HG02943 (cell line): ENCODE data around the gene DENND6B.

Experiments used
- ATAC-seq: cut with Tn5 transposase; IDR thresholded peaks from one replicate; pipeline ENCODE4 v1.9.1; 2021; ENCODE audit warnings: mild to moderate bottlenecking, low read depth, moderate library complexity; ENCODE audit not compliant: unreplicated experiment

Gene DENND6B

GRCh38 chr22:50316114-50317065 is 10.4 kb downstream of the DENND6B start:
- ATAC-seq, result no peak

DNA sequence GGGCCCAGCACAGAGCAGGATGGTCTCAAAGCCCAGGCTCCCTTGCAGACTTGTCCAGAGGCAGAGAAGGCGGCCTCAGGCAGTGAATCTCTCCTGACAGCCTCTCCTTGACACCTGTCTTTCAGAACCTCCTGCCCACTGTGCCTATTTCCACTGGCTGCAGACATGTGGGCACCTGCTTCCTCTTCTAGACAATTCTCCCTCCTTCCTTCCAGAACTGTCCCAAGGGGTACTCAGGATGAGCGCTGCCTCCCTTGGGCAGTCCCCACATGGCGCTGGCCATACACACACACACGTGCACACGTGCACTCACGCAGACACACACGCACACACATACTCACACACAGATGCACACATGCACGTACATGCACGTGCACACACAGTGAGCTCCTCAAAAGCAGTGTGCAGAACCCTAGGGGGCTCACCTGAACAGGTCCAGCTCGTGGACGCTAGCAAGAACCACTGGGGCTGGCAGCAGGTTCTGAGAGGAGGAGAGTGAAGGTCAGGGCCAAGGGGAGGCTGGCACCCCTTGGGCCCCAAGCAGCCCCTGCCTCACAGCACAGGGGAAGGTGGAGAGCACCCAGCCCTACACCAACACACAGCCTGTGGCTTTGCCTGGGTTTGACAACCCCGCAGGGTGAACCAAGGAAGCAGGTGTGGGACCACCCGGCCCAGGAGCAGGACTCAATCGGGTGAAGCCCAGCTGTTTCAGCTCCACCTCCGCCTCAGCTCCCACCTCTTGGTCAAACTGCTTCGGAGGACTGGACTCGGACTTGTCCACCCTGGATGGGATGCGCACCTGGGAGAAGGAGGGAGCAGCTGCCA is 11.3 kb downstream of the DENND6B start:
- ATAC-seq, result no peak

- peak; percentile 69 for ATAC-seq
These were observed 12.1 kb downstream of the DENND6B start for GRCh38 chr22:50314455-50315288.

GRCh38 chr22:50314081-50314454 is 12.7 kb downstream of the DENND6B start:
- peak; percentile 8 for ATAC-seq

DNA sequence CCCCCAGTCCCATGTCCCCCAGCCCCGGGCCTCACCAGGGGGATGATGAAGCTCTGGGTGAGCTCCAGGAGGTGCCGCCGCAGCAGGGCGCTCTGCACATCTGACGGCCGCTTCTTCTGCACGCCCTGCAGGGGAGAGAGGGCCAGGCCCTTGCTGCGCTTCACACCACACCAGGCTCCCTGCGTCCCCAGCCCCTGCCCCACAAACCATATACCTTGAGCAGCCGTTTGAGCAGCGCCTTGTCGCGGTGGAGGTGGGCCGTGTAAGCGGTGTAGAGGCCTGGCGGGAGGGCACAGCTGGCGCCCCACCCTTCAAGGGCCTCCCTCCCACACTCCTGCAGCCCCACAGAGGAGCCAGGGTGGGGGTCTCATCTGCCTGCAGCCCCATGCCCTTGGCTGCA is 13.2 kb downstream of the DENND6B start:
- no peak for ATAC-seq

DNA sequence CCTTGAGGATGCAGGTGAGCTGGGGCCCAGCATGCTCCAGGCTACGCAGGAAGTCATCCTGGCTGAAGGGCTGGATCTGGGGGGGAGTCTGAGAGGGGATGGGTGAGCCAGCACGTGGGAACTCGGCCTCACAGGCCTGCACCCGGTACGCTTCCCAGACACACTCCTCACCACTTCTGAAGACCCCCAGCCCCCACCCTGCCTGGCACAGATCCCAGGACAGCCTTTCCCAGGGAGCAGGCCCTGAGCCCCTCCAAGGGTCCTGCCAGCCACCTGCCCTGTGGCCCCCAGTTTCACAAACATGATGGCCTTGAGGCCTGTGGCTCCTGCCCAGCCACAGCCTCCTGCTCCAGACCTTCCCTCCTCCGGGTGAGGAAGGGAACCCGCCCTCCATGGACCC is 13.8 kb downstream of the DENND6B start:
- no peak for ATAC-seq

DNA sequence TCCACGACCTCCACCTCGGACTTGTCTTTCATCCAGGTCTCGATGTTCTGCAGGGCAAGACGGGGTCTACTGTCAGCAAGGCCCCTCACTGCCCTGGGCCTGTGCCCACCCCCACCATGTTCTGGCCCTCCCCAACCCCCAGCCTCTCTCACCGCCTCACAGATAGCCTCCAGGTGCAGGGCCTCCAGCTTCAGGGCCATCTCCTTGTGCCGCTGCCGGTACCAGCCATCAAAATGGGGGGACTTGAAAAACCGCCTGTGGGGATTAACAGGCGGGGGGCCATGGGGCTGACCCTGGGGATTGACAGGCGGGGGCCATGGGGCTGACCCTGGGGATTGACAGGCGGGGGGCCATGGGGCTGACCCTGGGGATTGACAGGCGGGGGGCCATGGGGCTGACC is 14.4 kb downstream of the DENND6B start:
- no peak for ATAC-seq

- ATAC-seq, result no peak
These were observed 15.0 kb downstream of the DENND6B start for GRCh38 chr22:50311606-50312351.

DNA sequence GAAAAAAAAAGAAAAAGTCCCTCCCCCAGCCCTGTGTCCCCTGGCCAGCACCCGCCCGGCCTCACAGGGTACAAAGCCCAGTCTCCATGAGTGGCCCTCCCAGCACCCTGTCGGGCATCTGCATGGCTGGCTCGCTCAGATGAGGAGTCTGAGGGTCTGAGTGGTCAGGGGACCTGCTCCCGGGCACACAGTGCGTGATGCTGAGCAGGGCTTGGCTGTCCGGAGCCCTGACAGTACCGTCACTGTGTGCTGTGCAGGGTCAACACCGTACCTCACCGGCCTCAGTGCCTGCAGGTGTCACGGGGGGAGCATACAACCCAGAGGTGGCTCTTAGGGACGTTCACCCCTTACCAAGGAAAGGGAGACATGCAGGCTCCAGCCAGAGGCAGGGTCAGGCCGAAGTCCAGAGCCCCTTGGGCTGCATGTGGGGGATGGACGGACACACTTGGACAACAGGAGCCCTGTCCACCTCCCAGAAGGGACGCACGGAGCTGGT is 15.8 kb downstream of the DENND6B start:
- ATAC-seq, result no peak

GRCh38 chr22:50310031-50310722 is 16.6 kb downstream of the DENND6B start:
- ATAC-seq, result no peak

- ATAC-seq, result no peak
These were observed 17.2 kb downstream of the DENND6B start for GRCh38 chr22:50309601-50309991.

DNA sequence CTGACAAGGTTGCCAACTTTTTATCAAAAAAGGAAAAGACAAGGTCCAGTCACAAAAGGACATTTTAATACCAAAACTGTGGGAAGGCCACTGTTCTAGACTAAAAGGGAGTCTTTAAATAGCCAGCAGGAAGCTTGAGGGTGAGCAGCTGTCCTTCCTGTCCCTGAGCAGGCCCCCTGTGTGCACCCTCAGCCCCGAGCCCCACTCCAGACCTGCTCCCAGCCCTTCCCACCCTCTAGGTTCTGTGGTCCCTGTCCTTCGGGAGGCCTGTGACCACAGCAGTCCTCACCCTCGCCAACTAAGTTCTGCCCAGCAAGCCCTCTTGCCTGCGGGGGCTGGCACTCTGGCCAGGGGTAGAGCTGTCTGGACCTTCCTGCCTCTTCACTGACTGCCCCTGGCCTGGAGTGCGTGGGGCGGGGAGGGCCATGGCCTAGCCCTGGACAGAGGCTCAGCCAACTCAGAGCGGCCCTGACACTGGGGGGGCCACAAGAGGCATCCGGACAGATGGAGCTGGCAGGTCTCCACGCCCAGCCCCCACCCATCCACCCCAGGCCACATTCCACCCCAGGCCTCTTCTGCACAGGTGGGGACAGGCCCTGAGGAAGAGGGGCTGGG is 17.7 kb downstream of the DENND6B start:
- ATAC-seq, result no peak

GRCh38 chr22:50308597-50308935 is 18.2 kb downstream of the DENND6B start:
- ATAC-seq, result no peak

DNA sequence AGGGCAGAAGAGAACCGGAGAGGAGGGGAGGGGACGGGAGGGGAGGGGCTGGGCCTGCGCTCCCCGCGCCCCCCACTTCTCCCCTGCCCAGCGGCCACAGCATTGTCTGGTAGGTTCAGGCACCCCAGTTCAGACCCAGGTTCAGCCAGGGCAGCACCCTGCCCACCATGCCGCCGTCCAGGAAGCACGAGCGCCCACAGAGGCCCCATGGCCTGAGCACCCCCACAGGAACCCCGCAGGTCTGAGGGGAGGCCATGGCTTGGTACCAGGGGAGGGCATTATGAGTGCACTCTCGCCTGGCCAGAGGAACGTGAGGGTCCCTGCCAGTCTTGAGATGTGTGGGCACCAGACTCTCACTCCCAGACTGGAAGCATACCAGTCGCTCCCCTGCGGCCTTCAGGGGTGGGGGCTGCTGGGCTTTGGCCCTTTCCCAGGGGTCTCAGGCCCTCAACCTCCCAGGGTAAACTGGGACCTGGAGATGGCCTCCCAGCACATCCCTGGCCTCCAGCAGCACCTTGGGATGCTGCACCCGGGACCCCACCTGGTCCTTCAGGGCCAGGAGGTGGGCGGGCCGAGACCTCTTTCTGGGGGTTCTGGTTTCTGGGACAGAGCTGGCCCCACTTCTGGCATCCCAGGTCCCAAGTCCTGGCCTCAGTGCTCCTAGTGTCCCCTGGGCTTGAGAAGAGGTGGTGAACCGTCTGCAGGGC is 18.8 kb downstream of the DENND6B start:
- no peak for ATAC-seq

DNA sequence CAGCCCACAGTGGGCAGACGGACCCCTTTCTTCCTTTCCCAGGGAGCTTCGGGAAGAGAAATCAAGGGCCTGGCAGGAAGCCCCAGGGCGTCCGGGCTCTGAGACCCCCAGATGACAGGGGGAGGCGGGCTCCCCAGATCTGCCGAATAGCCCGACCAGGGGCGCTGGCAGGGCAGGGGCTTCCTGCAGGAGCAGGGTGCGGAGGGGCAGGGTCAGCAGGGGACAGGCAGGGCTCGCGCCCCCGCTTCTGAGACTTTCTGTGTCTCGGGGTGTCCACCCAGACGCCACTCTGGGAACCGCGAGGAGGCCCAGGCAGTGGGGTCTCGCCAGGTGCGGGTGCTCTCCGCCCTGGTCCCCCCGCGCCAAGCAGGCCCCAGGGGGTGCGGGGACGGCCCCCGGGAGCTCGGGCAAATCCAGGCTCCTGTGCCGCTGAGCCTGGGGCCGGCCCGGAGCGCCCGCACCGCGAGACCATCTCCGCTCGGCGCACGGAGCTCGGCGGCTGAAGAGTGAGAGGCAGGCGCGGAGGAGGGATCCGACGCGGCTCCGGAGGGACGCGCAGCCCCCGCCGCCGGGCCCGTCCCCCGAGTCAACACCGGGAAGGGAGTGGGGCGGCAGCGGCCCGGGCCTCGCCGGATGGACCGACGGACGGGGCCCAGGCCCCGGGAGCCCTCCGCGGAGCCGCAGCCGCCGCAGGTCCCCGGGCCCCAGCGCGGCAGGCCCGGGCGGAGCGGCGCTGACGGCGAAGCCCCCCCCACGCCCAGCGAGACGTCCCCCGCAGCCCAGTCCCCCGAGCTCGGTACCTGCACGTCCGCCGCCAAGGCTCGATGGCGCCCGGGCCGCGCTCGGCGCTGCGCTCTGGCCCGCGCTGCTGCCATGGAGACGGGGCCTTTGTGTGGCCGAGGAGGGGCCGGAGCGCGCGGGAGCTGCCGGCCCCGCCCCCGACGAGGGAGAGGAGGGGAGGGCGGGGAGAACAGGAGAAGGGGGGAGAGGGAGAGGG is 19.8 kb downstream of the DENND6B start, which contains the start of gene PLXNB2:
TSS of gene PLXNB2 (minus strand) at position 894 of the 997 bp plus-strand sequence. CDS start 17,062 bp downstream, outside the sequence.
- no peak for ATAC-seq

DNA sequence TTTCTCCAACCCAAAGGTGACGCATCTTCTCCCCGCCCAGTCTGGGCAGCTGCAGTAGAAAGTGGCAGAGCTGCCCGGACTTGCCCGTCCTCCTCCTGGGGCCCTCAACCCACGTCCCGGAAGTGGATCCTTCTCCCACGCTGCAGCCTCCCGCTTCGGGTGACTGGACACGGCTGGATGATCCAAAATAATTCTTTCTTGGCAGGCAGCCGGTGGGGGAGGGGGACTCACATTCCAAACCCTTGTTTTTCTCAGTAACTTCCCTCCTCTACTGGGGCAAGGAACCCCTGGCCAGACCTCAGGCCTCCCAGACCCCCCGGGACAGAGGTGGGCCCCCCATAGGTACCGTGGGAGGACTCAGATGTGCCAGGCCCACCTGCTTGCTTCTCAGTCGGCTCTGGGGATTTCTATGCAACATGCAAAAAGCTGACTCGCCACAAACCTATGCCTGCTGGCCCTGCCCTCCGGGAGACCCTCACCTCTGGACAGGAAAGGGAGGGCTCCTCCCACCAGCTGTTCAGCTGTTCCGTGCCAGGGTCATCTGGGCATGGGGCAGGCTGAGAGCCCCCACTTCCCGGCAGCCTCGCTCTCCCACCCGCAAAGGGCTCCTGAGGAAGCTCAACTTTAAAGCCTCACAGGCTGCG is 20.8 kb downstream of the DENND6B start:
- ATAC-seq, result no peak
